ENCODE measurements around the gene RUNDC3A.
"Not testable (repeated sequence)": the region's sequence is repeated elsewhere in the genome, so short reads cannot be mapped to it uniquely, and the experiment has no call there.

RUNDC3A gene

GRCh38 chr17:44324092-44324570 is 15.7 kb downstream of the RUNDC3A start:
- no peak for TF ChIP-seq CTCF (IDR thresholded peaks at IDR 0.05; ENCODE audit: insufficient read depth, low read depth, low read length, missing control alignments)
- peak overlapping the region; percentile 91 for H3K4me3 ChIP-seq (ENCODE audit: low read length)
- peak; percentile 34 for DNase-seq (ENCODE audit: low read depth)

GRCh38 chr17:44324571-44325275 is 16.3 kb downstream of the RUNDC3A start, which contains the start of gene SLC25A39:
SLC25A39 (minus strand) TSS chr17:44324823; CDS start chr17:44323562, 1,261 bp downstream.
- DNase-seq (ENCODE audit: low read depth): peak; percentile 97
- TF ChIP-seq CTCF (IDR thresholded peaks at IDR 0.05; ENCODE audit: insufficient read depth, low read depth, low read length, missing control alignments): no peak

DNA sequence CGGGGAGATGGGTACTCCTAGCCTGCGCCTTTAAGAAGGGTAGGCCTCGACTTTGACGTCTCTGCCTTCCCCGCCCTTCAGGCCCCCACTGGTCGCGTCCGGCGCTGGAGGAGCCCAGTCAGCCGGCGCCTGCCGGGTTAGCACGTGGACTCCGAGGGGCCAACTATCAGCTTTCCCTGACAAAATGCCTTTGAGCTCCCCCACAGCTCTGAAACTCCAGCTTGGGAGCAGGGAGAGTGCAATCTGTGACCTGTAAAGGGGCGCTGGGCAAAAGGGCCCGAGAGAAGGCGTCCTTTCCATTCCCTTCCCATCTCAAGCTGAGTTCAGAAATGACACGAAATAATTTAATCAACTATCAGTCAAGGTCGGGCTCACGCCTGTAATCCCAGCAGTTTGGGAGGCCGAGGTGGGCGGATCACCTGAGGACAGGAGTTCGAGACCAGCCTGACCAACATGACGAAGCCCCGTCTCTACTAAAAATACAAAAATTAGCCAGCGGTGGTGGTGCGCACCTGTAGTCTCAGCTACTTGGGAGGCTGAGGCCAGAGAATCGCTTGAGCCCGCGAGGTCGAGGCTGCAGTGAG is 18.6 kb downstream of the RUNDC3A start:
- DNase-seq (ENCODE audit: low read depth): peak; percentile 98
- peak overlapping the region; percentile 25 for H3K4me3 ChIP-seq (ENCODE audit: low read length)
- no peak for TF ChIP-seq CTCF (IDR thresholded peaks at IDR 0.05; ENCODE audit: insufficient read depth, low read depth, low read length, missing control alignments)

More at GRCh38 chr17:44324571-44325275, 16.3 kb downstream of the RUNDC3A start, which contains the start of gene SLC25A39:
- peak within 1 kb of the TSS; percentile 91 for H3K4me3 ChIP-seq (ENCODE audit: low read length)

DNA sequence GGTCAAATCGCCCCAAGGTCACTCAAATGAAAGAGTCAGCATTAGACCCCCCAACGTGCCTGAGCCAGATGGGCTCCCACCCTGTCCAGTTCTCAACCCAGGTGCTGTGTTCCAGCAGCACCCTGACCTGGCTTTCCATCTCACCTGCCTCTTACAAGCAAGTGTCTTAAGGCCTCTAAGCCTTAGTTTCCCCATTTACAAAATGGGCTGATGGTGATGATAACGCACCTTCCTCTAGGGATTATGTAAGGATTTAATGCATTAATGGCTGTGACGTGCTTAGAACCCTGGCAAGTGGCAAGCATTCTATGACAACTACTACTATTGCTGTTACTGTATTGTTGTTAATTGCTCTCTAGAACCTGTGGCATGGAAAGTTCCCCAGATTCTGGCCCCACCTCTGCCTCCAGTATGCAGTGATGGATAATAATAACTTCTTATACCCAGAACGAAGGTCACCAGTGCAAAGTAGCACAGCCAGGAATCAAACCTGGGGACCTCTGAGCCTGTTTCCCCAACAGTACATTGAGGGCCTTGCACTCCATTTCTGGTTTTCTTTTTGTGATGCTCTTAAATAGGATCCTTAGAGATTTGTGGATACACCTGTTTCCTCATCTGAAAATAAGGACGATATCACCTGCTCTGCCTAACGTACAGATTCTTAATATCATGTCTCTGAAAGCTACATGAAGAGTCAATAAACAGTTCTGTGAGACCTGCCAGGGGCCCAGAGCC is 19.5 kb downstream of the RUNDC3A start:
- no peak for TF ChIP-seq CTCF (IDR thresholded peaks at IDR 0.05; ENCODE audit: insufficient read depth, low read depth, low read length, missing control alignments)
- H3K4me3 ChIP-seq (ENCODE audit: low read length): no peak overlapping the region
- no peak for DNase-seq (ENCODE audit: low read depth)

GRCh38 chr17:44329516-44329915 is 21.1 kb downstream of the RUNDC3A start:
- H3K4me3 ChIP-seq (ENCODE audit: low read length); DNase-seq (ENCODE audit: low read depth): not testable (repeated sequence)

DNA sequence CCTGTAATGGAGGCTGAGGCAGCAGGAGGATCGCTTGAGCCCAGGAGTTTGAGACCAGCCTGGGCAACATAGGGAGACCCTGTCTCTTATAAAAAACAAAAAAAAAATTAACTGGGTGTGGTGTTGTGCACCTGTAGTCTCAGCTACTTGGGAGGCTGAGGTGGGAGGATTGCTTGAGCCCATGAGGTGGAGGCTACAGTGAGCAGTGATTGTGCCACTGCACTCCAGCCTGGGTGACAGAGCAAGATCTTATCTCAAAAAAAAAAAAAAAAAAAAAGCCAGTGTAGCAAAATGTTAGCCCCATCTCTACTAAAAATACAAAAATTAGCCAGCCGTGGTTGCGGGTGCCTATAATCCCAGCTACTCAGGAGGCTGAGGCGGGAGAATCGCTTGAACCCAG is 21.9 kb downstream of the RUNDC3A start:
- not testable (repeated sequence) for DNase-seq (ENCODE audit: low read depth); H3K4me3 ChIP-seq (ENCODE audit: low read length)

GRCh38 chr17:44331249-44331760 is 22.9 kb downstream of the RUNDC3A start:
- no peak overlapping the region for H3K4me3 ChIP-seq (ENCODE audit: low read length)
- peak; percentile 76 for TF ChIP-seq CTCF (IDR thresholded peaks at IDR 0.05; ENCODE audit: insufficient read depth, low read depth, low read length, missing control alignments)
- DNase-seq (ENCODE audit: low read depth): peak; percentile 75
